PFSK-1 (cell line): ENCODE results near the gene KIRREL3.

Experiments used
- FOXP2 ChIP-seq: optimal IDR thresholded peaks from 2 replicates; pipeline ENCODE3; 2011; ENCODE audit warnings: borderline replicate concordance, control low read depth, inconsistent platforms; ENCODE audit not compliant: insufficient read depth; ENCODE audit errors: extremely low read length, extremely low read depth
- POLR2AphosphoS5 ChIP-seq: IDR thresholded peaks from 2 replicates; pipeline ENCODE4 v1.6.1; 2012; ENCODE audit warnings: low read depth, mild to moderate bottlenecking, control low read depth, low read length, moderate library complexity
- SIN3A ChIP-seq: IDR thresholded peaks from 2 replicates; pipeline ENCODE4 v1.6.1; 2012; ENCODE audit warnings: mild to moderate bottlenecking, low read length, moderate library complexity, borderline replicate concordance; ENCODE audit not compliant: insufficient read depth
- TAF1 ChIP-seq: IDR thresholded peaks from 2 replicates; pipeline ENCODE4 v1.6.1; 2012; ENCODE audit warnings: low read length, control low read depth, borderline replicate concordance; ENCODE audit not compliant: insufficient read depth
- TF ChIP-seq, protein P1 (sequence below), 2 experiments: IDR thresholded peaks; 2 replicates each; pipeline versions ENCODE4 v1.6.1 to v1.8.0; 2011 to 2012; ENCODE audit warnings: low read depth in 2 of 2, low read length in 2 of 2, control low read depth in 1 of 2, inconsistent platforms in 1 of 2, mild to moderate bottlenecking in 1 of 2, moderate library complexity in 1 of 2; ENCODE audit not compliant: insufficient read depth in 1 of 2

DNA sequence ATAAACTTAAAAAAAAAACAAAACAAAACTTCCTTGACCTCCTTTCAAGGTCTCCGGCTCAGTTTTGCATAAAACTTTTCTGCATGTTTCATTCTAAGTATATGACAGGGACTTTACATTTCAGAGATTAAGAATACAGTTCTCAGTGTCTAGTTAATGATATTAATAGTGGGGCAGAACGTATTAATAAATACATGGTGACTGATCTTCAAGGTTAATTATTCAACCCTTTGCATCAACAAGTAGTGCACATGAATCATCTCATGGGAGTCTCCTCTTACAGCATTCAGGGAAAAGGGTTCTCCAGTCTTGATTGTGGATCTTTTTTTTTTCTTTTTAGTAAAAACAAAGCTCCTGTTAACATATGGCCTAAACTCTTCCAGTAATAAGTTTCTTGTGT, 146.8 kb downstream of the KIRREL3 start:
- TF ChIP-seq POLR2AphosphoS5 (no peak), TAF1 (no peak), SIN3A (no peak), FOXP2 (no peak)
- TF ChIP-seq, protein P1, sequence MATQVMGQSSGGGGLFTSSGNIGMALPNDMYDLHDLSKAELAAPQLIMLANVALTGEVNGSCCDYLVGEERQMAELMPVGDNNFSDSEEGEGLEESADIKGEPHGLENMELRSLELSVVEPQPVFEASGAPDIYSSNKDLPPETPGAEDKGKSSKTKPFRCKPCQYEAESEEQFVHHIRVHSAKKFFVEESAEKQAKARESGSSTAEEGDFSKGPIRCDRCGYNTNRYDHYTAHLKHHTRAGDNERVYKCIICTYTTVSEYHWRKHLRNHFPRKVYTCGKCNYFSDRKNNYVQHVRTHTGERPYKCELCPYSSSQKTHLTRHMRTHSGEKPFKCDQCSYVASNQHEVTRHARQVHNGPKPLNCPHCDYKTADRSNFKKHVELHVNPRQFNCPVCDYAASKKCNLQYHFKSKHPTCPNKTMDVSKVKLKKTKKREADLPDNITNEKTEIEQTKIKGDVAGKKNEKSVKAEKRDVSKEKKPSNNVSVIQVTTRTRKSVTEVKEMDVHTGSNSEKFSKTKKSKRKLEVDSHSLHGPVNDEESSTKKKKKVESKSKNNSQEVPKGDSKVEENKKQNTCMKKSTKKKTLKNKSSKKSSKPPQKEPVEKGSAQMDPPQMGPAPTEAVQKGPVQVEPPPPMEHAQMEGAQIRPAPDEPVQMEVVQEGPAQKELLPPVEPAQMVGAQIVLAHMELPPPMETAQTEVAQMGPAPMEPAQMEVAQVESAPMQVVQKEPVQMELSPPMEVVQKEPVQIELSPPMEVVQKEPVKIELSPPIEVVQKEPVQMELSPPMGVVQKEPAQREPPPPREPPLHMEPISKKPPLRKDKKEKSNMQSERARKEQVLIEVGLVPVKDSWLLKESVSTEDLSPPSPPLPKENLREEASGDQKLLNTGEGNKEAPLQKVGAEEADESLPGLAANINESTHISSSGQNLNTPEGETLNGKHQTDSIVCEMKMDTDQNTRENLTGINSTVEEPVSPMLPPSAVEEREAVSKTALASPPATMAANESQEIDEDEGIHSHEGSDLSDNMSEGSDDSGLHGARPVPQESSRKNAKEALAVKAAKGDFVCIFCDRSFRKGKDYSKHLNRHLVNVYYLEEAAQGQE (IDR thresholded peaks at IDR 0.05; ENCODE audit: insufficient read depth in 1 of 2, low read depth in 2 of 2, low read length in 2 of 2) = no peak
